ENCODE data around the gene TOM1. TPM values are rescaled to one million over a fixed set of nuclear protein-coding genes. Genes with fewer than 3 reads are reported as not detected.

TOM1 gene
- total and polyA plus RNA-seq, 10 of the 15 experiments (the other 5 are each of a cell fraction or from before 2014, with no cell fraction given): 2.2 to 64.6 (median 40.3) TPM

GRCh38 chr22:35353318-35353717 lies 53.6 kb downstream of the TOM1 start:
- H3K9ac ChIP-seq (ENCODE audit: control insufficient read depth, insufficient read depth, low read length): no peak overlapping the region
- H3K4me1 ChIP-seq (ENCODE audit: control insufficient read depth, insufficient read depth, low read length): peaks cover 43% of the 10 kb centered on the region
- ChIA-PET RAD21 (ENCODE audit: unreplicated experiment) (interaction anchor here (0.6 to 4.4 kb wide), 16 partner anchors 9 to 295 kb away, joined by 3 to 112 read pairs (median 4); partner anchors contain the start of genes APOL6 and HMOX1), POLR2A (interaction anchor here (0.9 to 3.0 kb wide), 7 partner anchors 9 to 229 kb away, joined by 3 to 18 read pairs (median 4); no protein-coding TSS in a partner anchor), SMC1A (ENCODE audit: uncharacterized antibody, unreplicated experiment) (interaction anchor here (0.5 to 4.2 kb wide), 8 partner anchors 18 to 230 kb away, joined by 3 to 67 read pairs (median 4); no protein-coding TSS in a partner anchor), CTCF (interaction anchor here (0.7 to 5.2 kb wide), 9 partner anchors 13 to 229 kb away, joined by 3 to 91 read pairs (median 4); partner anchors contain the start of gene HMOX1)
- peak overlapping the region; percentile 21; the same call in 1 of the 2 replicates for H2AFZ ChIP-seq (ENCODE audit: control insufficient read depth, low read depth, low read length)
- no peaks in the 10 kb centered on the region; a peak in 1 of 4 replicates for H3K36me3 ChIP-seq (ENCODE audit: control insufficient read depth in 2 of 2, insufficient read depth in 2 of 2, low read length in 1 of 2)
- peak overlapping the region; percentile 9; the same call in 1 of the 2 replicates for H3K27ac ChIP-seq (ENCODE audit: control insufficient read depth, insufficient read depth)
- no peaks in the 10 kb centered on the region for H3K27me3 ChIP-seq (replicated peaks in 1 of 2; ENCODE audit: control insufficient read depth in 2 of 2, insufficient read depth in 2 of 2, low read length in 1 of 2)
- no peaks in the 10 kb centered on the region; the same call in 2 of the 3 replicates for H3K9me3 ChIP-seq (replicated peaks; ENCODE audit: control insufficient read depth, insufficient read depth, low read length)
- no peaks in the 10 kb centered on the region for H4K20me1 ChIP-seq (ENCODE audit: control insufficient read depth, insufficient read depth)
- 21% methylated on average over 12 of the region's 12 CpGs for WGBS (ENCODE audit: insufficient coverage, insufficient replicate concordance, low lambda C conversion rate, missing lambda C conversion rate)
- FAIRE-seq (no peak), ATAC-seq (peak; percentile 27), DNase-seq (ENCODE audit: low read depth, low spot score) (no peak)
- no peaks in the 10 kb centered on the region for H3K79me2 ChIP-seq (ENCODE audit: control insufficient read depth, insufficient read depth, low read length)
- peak overlapping the region; percentile 10; the same call in 1 of the 2 replicates for H3K4me2 ChIP-seq (ENCODE audit: control insufficient read depth, insufficient read depth)
- intact Hi-C loops (cut with micrococcal nuclease; ENCODE audit: unreplicated experiment): loop anchor here (5.0 kb wide), 1 partner anchor 569 kb away; no protein-coding TSS in a partner anchor
- H3K4me3 ChIP-seq: no peak overlapping the region
- no TSS peak for BruUV-seq (replicated peaks)
- in situ Hi-C loops (cut with MboI): loop anchor here (5.0 to 10.0 kb wide), 4 partner anchors 229 to 771 kb away; no protein-coding TSS in a partner anchor
- peak; percentile 38; the same call in 1 of the 2 replicates for TF ChIP-seq RUNX3 (IDR thresholded peaks at IDR 0.05; ENCODE audit: low read length)
- TF ChIP-seq YY1 (IDR thresholded peaks at IDR 0.05; ENCODE audit: low read depth, low read length): 0 out of 2 replicates have a peak, but pooled peaks have one; percentile 4
- TF ChIP-seq IKZF2 (IDR thresholded peaks at IDR 0.05): peak; percentile 82 to 86
- peak; percentile 80 for TF ChIP-seq SPI1 (IDR thresholded peaks at IDR 0.05; ENCODE audit: borderline replicate concordance, insufficient read depth, low read depth, low read length)
- peak; percentile 32 for TF ChIP-seq MTA2 (IDR thresholded peaks at IDR 0.05; ENCODE audit: low read depth)
- peak; percentile 71 for TF ChIP-seq DPF2 (IDR thresholded peaks at IDR 0.05)
- TF ChIP-seq TCF12 (IDR thresholded peaks at IDR 0.05; ENCODE audit: low read depth, low read length): peak; percentile 45; the same call in 1 of the 2 replicates
- peak; percentile 23 to 51; a peak in 1 of 4 replicates for TF ChIP-seq BHLHE40 (IDR thresholded peaks at IDR 0.05; ENCODE audit: borderline replicate concordance in 1 of 2, low read depth in 2 of 2, low read length in 1 of 2)
- no peak; a peak in 1 of 4 replicates for TF ChIP-seq EP300 (IDR thresholded peaks at IDR 0.05; ENCODE audit: borderline replicate concordance in 1 of 2, control insufficient read depth in 1 of 2, low read depth in 2 of 2, low read length in 2 of 2)
- TF ChIP-seq EGR1 (IDR thresholded peaks at IDR 0.05; ENCODE audit: borderline replicate concordance in 1 of 2, low read depth in 2 of 2, low read length in 2 of 2): 0 out of 3 replicates have a peak, but pooled peaks of 1 of the 2 experiments have one; percentile 59
- TF ChIP-seq RELB (IDR thresholded peaks at IDR 0.05; ENCODE audit: low read depth): peak; percentile 56; the same call in 1 of the 2 replicates
- no peak for TF ChIP-seq ZNF24 (IDR thresholded peaks at IDR 0.05)
- TF ChIP-seq, protein P1, sequence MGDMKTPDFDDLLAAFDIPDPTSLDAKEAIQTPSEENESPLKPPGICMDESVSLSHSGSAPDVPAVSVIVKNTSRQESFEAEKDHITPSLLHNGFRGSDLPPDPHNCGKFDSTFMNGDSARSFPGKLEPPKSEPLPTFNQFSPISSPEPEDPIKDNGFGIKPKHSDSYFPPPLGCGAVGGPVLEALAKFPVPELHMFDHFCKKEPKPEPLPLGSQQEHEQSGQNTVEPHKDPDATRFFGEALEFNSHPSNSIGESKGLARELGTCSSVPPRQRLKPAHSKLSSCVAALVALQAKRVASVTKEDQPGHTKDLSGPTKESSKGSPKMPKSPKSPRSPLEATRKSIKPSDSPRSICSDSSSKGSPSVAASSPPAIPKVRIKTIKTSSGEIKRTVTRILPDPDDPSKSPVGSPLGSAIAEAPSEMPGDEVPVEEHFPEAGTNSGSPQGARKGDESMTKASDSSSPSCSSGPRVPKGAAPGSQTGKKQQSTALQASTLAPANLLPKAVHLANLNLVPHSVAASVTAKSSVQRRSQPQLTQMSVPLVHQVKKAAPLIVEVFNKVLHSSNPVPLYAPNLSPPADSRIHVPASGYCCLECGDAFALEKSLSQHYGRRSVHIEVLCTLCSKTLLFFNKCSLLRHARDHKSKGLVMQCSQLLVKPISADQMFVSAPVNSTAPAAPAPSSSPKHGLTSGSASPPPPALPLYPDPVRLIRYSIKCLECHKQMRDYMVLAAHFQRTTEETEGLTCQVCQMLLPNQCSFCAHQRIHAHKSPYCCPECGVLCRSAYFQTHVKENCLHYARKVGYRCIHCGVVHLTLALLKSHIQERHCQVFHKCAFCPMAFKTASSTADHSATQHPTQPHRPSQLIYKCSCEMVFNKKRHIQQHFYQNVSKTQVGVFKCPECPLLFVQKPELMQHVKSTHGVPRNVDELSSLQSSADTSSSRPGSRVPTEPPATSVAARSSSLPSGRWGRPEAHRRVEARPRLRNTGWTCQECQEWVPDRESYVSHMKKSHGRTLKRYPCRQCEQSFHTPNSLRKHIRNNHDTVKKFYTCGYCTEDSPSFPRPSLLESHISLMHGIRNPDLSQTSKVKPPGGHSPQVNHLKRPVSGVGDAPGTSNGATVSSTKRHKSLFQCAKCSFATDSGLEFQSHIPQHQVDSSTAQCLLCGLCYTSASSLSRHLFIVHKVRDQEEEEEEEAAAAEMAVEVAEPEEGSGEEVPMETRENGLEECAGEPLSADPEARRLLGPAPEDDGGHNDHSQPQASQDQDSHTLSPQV (IDR thresholded peaks at IDR 0.05): no peak
- TF ChIP-seq SMC3 (IDR thresholded peaks at IDR 0.05; ENCODE audit: borderline replicate concordance, low read length): no peak
- peak; percentile 31; the same call in 1 of the 2 replicates for TF ChIP-seq BMI1 (IDR thresholded peaks at IDR 0.05; ENCODE audit: borderline replicate concordance)
- TF ChIP-seq IKZF1 (conservative IDR thresholded peaks at IDR 0.05): peak; percentile 90
- TF ChIP-seq SRF (IDR thresholded peaks at IDR 0.05; ENCODE audit: low read depth in 2 of 2, low read length in 2 of 2): 0 out of 4 replicates have a peak, but pooled peaks of 1 of the 2 experiments have one; percentile 14
- TF ChIP-seq STAT3 (IDR thresholded peaks at IDR 0.05; ENCODE audit: low read depth, low read length): no peak

All from GM12878 (cell line).